Left ventricle myocardium inferior (tissue), 1 donor: ENCODE results near the gene OR11A1. TPM values are rescaled to one million over a fixed set of nuclear protein-coding genes. Genes with fewer than 3 reads are reported as not detected.

Experiments used
- DNase-seq: peaks from one replicate; pipeline ENCODE4 v3.0.0-alpha.2; 2020
- H3K27ac ChIP-seq: fragments of 200-600 bp; replicated peaks from 2 replicates; pipeline ENCODE4 v1.8.0; 2021
- H3K27me3 ChIP-seq: fragments of 200-600 bp; 2 replicates; pipeline ENCODE4 v1.8.0; 2021; ENCODE audit warnings: low read depth
- H3K36me3 ChIP-seq: fragments of 200-600 bp; 2 replicates; pipeline ENCODE4 v1.8.0; 2021
- H3K4me1 ChIP-seq: fragments of 200-600 bp; 2 replicates; pipeline ENCODE4 v1.8.0; 2021
- H3K4me3 ChIP-seq: fragments of 200-600 bp; 2 replicates; pipeline ENCODE4 v1.8.0; 2021; ENCODE audit warnings: mild to moderate bottlenecking, moderate library complexity
- H3K9me3 ChIP-seq: fragments of 200-600 bp; replicated peaks from 2 replicates; pipeline ENCODE4 v1.8.0; 2021
- CTCF ChIP-seq: fragments of 200-600 bp; IDR thresholded peaks from 2 replicates; pipeline ENCODE4 v1.8.0; 2021; ENCODE audit warnings: antibody characterized with exemption, mild to moderate bottlenecking, borderline replicate concordance
- intact Hi-C: fragments of 100-400 bp; cut with micrococcal nuclease; formaldehyde crosslinking; loops from one replicate; pipeline ENCODE4 v1.11.0; 2022
- total RNA-seq: library from RNA; stranded (reverse); fragmentation: NEBNext Ultra II Directional; extraction: Animal tissue kit (Norgen Biotek cat#: 25700); gene quantifications from one replicate; pipeline ENCODE4 v1.2.1, GENCODE V29; 2021
- donor health status: DM: no; HTN: yes; CAD: no; lungs with severe emphysema.

The OR11A1 gene
- total RNA-seq, 1 donor from 2014 or later, result not detected

DNA sequence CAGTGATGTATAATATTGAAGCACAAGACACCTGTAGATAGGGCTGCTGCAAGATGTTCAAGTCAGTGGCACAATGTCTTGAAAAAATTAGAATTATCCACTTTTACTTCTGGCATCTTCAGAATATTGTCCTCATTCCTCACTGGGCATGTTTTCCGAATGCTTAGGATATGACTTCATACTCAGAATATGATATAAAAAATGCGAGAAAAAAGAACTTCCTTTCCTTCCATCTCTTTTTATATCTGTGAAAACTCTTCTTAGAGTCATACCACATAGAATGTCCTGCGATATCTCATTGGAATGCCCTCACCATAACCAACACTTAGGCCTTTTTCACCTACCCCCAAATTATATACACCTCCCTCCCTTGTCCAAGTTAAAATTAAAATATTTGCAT lies 26.3 kb upstream of the OR11A1 start:
- Histone ChIP-seq H3K36me3 (no peaks in the 10 kb centered on the region), H3K4me1 (no peaks in the 10 kb centered on the region), H3K27me3 (peaks cover 25% of the 10 kb centered on the region), H3K9me3 (peaks cover 11% of the 10 kb centered on the region), H3K4me3 (no peak overlapping the region), H3K27ac (no peak overlapping the region)
- intact Hi-C loops, result no loop called here
- no peak for DNase-seq
- no peak for TF ChIP-seq CTCF

- Histone ChIP-seq H3K27me3 (peaks cover 25% of the 10 kb centered on the region), H3K9me3 (peaks cover 11% of the 10 kb centered on the region), H3K4me3 (no peak overlapping the region), H3K36me3 (no peaks in the 10 kb centered on the region), H3K4me1 (no peaks in the 10 kb centered on the region), H3K27ac (no peak overlapping the region)
- intact Hi-C loops, result no loop called here
- DNase-seq, result no peak
- TF ChIP-seq CTCF, result no peak
Observed at GRCh38 chr6:29479560-29479959, 22.7 kb upstream of the OR11A1 start.

GRCh38 chr6:29478740-29479139 lies 21.9 kb upstream of the OR11A1 start:
- intact Hi-C loops, result no loop called here
- H3K27ac ChIP-seq, result no peak overlapping the region
- no peak for TF ChIP-seq CTCF

GRCh38 chr6:29477923-29478450 lies 21.1 kb upstream of the OR11A1 start:
- no peak for DNase-seq
- Histone ChIP-seq H3K4me1 (no peaks in the 10 kb centered on the region), H3K4me3 (no peak overlapping the region), H3K36me3 (no peaks in the 10 kb centered on the region), H3K9me3 (peaks cover 11% of the 10 kb centered on the region), H3K27me3 (peaks cover 14% of the 10 kb centered on the region), H3K27ac (no peak overlapping the region)
- intact Hi-C loops, result no loop called here
- no peak for TF ChIP-seq CTCF

More at GRCh38 chr6:29478740-29479139, 21.9 kb upstream of the OR11A1 start:
- H3K9me3 ChIP-seq, result peaks cover 11% of the 10 kb centered on the region
- H3K27me3 ChIP-seq, result peaks cover 18% of the 10 kb centered on the region
- H3K36me3 ChIP-seq, result no peaks in the 10 kb centered on the region
- H3K4me1 ChIP-seq, result no peaks in the 10 kb centered on the region
- no peak overlapping the region for H3K4me3 ChIP-seq
- DNase-seq, result no peak

DNA sequence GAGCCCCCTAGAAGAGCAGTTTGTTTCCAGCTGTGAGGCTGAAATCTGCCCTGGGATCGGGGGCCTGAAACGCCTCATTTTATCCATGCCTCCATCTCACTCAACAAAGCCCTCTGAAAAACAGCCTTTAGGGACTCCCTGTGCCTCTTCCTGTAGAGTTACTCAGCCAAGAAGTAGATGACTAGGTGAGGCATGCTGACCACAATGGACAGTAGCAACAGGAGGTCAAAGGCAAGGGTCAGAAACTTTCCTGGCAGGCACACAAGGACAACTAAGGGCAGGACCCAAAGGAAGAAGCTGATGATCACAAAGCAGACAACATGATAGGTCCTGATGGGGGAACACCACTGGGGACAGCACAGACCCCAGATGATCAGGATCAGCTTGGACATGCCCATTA lies 18.1 kb upstream of the OR11A1 start:
- intact Hi-C loops, result no loop called here
- no peaks in the 10 kb centered on the region for H3K36me3 ChIP-seq
- H3K27ac ChIP-seq, result no peak overlapping the region
- no peak overlapping the region for H3K4me3 ChIP-seq
- DNase-seq, result no peak
- H3K9me3 ChIP-seq, result no peaks in the 10 kb centered on the region
- H3K4me1 ChIP-seq, result no peaks in the 10 kb centered on the region
- no peak for TF ChIP-seq CTCF
- peaks cover 5% of the 10 kb centered on the region for H3K27me3 ChIP-seq
